Calu3 (cell line): Measurements from ENCODE around the gene MAD1L1. TPM values are rescaled to one million over a fixed set of nuclear protein-coding genes. Genes with fewer than 3 reads are reported as not detected.

Source experiments
- BruUV-seq: library from RNA; stranded (reverse); fragments of 400-500 nt; replicated peaks from 2 replicates; lab custom pipeline; 2021; lab: Mats Ljungman, UMichigan
- CTCF ChIA-PET: fragments of 300-600 bp; sonication (Branson Sonifier 250); formaldehyde crosslinking; loops from one replicate; lab custom pipeline; 2022; ENCODE audit warnings: antibody characterized with exemption; lab: Charles Lee
- DNase-seq: peaks from one replicate; pipeline ENCODE4 v3.0.0; 2022
- H3K27ac Mint-ChIP-seq: one replicate; pipeline ENCODE4 v1.8.0; 2022; ENCODE audit warnings: mixed read lengths; ENCODE audit not compliant: unreplicated experiment
- H3K27me3 Mint-ChIP-seq: one replicate; pipeline ENCODE4 v1.8.0; 2022; ENCODE audit warnings: mixed read lengths; ENCODE audit not compliant: unreplicated experiment
- H3K36me3 Mint-ChIP-seq: one replicate; pipeline ENCODE4 v1.8.0; 2022; ENCODE audit warnings: mild to moderate bottlenecking, moderate library complexity, mixed read lengths; ENCODE audit not compliant: insufficient read depth, unreplicated experiment
- H3K4me1 Mint-ChIP-seq: one replicate; pipeline ENCODE4 v1.8.0; 2022; ENCODE audit warnings: mild to moderate bottlenecking, low read depth, mixed read lengths; ENCODE audit not compliant: unreplicated experiment
- H3K4me3 Mint-ChIP-seq: one replicate; pipeline ENCODE4 v1.8.0; 2022; ENCODE audit warnings: mild to moderate bottlenecking, low read depth, moderate library complexity, mixed read lengths; ENCODE audit not compliant: unreplicated experiment
- H3K9me3 Mint-ChIP-seq: one replicate; pipeline ENCODE4 v1.8.0; 2022; ENCODE audit warnings: low read depth, mixed read lengths; ENCODE audit not compliant: unreplicated experiment
- intact Hi-C: fragments of 100-400 bp; cut with micrococcal nuclease; formaldehyde crosslinking; loops from one replicate; pipeline ENCODE4 v1.10.0; 2022; ENCODE audit not compliant: unreplicated experiment
- total RNA-seq: library from RNA; stranded (reverse); gene quantifications from 2 replicates; pipeline ENCODE4 v1.2.3, GENCODE V29; 2022
- TF ChIP-seq, protein P1 (sequence below): fragments of 200-600 bp; IDR thresholded peaks from one replicate; pipeline ENCODE4 v1.8.0; 2022; ENCODE audit warnings: antibody characterized with exemption; ENCODE audit not compliant: unreplicated experiment

Gene MAD1L1
- total RNA-seq, 1 experiment from 2014 or later, result 86.0 TPM

DNA sequence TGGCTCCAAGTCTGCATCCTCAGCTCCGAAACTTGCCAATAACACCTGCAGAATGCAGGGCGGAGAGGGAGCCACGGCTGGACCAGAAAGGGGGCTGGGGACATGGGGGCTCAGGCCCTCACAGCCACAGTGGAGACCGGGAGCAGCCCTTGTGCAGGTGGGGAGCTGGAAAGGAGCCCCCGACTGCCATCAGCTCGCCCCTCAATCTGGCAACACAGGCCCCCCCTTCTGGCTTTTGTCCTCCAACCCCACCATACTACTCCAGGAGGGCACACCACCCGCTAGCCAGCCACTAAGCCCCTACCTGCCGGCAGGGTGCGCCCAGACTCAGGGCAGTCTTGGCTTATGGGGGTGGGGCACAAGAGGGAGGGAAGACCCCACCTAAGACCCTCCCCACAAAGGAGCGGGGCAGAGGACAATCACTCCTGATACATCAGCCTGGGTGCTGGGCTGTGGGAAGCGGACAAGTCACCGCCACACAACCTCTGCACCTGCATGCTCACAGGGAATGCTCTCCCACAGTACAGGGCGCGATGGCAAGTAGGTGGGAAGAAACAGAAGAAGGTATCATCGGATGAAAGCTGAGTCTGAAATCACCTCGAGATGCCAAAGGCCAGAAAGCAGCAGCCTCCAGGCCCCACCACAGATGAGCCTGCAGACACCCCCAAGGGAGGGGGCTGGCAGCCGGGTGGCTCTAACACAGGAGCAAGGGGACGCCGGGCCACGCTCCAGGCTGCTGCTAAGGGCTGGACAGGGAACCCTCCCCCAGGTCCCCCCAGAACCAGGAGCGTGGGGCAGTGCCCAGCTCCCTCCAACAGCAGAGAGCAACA, 297.4 kb downstream of the MAD1L1 start:
- Mint-ChIP-seq H3K4me1 (no peaks in the 10 kb centered on the region), H3K9me3 (no peaks in the 10 kb centered on the region), H3K4me3 (no peak overlapping the region), H3K27ac (no peak overlapping the region), H3K36me3 (peaks cover 9% of the 10 kb centered on the region), H3K27me3 (no peaks in the 10 kb centered on the region)
- intact Hi-C loops, result no loop called here
- no peak for DNase-seq
- CTCF ChIA-PET, result no interaction called here
- TF ChIP-seq, protein P1, sequence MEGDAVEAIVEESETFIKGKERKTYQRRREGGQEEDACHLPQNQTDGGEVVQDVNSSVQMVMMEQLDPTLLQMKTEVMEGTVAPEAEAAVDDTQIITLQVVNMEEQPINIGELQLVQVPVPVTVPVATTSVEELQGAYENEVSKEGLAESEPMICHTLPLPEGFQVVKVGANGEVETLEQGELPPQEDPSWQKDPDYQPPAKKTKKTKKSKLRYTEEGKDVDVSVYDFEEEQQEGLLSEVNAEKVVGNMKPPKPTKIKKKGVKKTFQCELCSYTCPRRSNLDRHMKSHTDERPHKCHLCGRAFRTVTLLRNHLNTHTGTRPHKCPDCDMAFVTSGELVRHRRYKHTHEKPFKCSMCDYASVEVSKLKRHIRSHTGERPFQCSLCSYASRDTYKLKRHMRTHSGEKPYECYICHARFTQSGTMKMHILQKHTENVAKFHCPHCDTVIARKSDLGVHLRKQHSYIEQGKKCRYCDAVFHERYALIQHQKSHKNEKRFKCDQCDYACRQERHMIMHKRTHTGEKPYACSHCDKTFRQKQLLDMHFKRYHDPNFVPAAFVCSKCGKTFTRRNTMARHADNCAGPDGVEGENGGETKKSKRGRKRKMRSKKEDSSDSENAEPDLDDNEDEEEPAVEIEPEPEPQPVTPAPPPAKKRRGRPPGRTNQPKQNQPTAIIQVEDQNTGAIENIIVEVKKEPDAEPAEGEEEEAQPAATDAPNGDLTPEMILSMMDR, result no peak
- no TSS peak for BruUV-seq

DNA sequence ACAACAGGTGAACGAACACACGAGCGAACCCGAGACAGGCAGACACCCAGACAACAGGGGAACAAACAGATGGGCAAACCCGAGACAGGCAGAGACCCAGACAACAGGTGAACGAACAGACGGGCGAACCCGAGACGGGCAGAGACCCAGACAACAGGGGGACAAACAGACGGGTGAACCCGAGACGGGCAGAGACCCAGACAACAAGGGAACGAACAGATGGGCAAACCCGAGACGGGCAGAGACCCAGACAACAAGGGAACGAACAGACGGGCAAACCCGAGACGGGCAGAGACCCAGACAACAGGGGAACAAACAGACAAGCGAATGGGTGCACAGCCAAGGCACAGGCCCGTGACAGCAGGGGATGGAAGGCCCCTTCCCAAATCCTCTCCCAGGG, 298.0 kb downstream of the MAD1L1 start:
- Mint-ChIP-seq H3K36me3 (peaks cover 9% of the 10 kb centered on the region), H3K4me1 (no peaks in the 10 kb centered on the region), H3K27me3 (no peaks in the 10 kb centered on the region), H3K4me3 (no peak overlapping the region), H3K27ac (no peak overlapping the region), H3K9me3 (no peaks in the 10 kb centered on the region)
- intact Hi-C loops, result no loop called here
- TF ChIP-seq, protein P1, result no peak
- DNase-seq, result no peak
- BruUV-seq, result no TSS peak
- CTCF ChIA-PET, result no interaction called here

DNA sequence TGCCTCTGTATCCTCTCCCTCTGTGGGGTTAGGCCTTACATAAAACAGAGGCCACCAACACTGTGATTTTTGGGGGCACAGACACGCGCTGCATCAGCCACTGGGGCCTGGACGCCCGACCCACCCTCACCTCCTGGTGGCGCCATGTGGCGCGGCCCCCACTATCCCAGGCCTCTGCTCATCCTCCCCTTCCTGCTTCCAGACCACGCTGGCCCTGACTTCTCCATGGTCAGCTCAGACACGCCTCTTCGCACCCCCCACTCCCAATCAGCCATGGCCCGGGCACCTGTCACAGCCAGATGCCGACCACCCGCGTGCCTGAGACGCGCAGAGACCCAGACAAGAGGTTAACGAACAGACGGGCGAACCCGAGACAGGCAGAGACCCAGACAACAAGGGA, 298.7 kb downstream of the MAD1L1 start:
- H3K27ac Mint-ChIP-seq, result no peak overlapping the region
- no peaks in the 10 kb centered on the region for H3K27me3 Mint-ChIP-seq
- CTCF ChIA-PET, result no interaction called here
- TF ChIP-seq, protein P1, result no peak
- peaks cover 9% of the 10 kb centered on the region for H3K36me3 Mint-ChIP-seq
- DNase-seq, result no peak
- no peaks in the 10 kb centered on the region for H3K4me1 Mint-ChIP-seq
- H3K9me3 Mint-ChIP-seq, result no peaks in the 10 kb centered on the region
- no peak overlapping the region for H3K4me3 Mint-ChIP-seq
- intact Hi-C loops, result no loop called here
- BruUV-seq, result no TSS peak

DNA sequence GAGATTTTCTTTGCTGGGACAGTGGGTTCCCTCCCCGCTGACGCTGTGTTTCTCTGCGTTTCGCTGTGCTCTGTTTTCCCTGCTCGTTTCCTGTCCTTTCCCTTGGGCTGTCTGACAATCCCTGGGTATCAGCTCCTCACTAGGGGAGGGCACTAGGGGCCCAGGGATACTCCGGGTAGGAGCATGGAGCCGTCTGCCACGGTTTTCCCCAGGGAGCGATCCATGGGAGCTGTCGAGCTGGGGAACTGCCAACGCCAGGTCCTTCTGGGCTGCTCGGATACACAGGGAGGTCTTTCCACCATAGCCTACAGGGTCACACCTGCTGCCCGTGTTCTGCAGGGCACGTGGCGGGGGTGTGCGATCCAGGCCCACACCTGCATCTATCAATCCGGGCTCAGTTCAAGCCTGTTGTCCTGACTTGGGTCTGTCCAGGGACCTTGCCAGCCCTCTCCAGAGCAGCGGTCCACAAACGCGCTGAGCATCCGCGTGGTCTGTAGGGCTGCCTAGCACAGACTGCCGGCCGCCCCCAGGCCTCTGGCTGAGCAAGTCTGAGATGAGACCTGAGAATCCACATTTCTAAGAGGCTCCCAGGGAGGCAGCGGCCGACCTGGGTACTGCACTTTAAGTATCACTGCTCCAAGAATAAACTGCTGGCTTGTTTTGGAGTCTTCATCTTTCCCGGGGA, 299.5 kb downstream of the MAD1L1 start:
- DNase-seq, result no peak
- no TSS peak for BruUV-seq
- CTCF ChIA-PET, result no interaction called here
- Mint-ChIP-seq H3K4me3 (no peak overlapping the region), H3K36me3 (peaks cover 16% of the 10 kb centered on the region), H3K4me1 (peaks cover 6% of the 10 kb centered on the region), H3K27me3 (no peaks in the 10 kb centered on the region), H3K9me3 (no peaks in the 10 kb centered on the region), H3K27ac (no peak overlapping the region)
- intact Hi-C loops, result no loop called here
- TF ChIP-seq, protein P1, result no peak
